HG03558 (cell line): ENCODE data around the gene PLCG2.
"Not testable (repeated sequence)": the region's sequence is repeated elsewhere in the genome, so short reads cannot be mapped to it uniquely, and the experiment has no call there.

Experiments
- ATAC-seq: cut with Tn5 transposase; IDR thresholded peaks from one replicate; pipeline ENCODE4 v1.9.1; 2021; ENCODE audit warnings: moderate number of reproducible peaks; ENCODE audit not compliant: unreplicated experiment; ENCODE audit errors: extremely low read depth

The PLCG2 gene

GRCh38 chr16:81928271-81928918 lies 149.3 kb downstream of the PLCG2 start:
- no peak for ATAC-seq

DNA sequence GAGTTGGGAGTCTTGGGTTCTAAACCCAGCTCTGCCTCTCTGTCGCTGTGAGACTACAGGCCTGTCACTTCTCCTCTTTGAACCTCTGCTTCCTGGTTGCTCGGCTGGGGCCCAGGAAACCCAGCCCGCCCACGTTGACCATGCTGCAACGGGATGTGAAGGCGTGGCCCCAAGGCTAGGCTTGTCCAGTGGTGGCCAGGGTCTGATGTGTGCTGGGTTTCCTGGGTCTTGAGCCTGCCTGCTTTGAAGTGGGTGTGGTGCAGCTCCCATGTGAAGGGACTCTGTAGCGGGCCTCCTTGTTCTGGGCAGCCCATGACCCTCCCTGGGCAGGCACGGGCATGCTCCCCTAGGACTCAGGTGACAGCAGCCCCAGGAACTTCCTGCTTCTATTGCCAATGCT lies 149.9 kb downstream of the PLCG2 start:
- ATAC-seq: no peak

DNA sequence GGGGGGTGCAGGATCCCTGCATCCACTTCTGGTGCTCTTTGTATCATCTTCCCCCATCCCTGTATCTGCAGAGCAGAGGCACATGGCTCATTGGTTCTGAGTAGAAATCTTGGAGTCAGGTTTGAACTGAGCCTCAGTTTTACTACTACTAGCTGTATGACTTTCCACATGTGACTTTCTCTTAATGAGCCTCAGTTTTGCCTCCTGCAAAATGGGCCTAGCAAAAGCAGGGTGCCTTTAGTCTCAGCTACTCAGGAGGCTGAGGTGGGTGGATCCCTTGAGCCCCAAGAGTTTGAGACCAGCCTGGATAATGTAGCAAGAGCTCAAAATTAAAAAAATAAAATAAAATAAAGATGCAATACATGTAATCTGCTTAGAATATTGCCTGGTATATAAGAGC lies 150.8 kb downstream of the PLCG2 start:
- ATAC-seq: no peak

DNA sequence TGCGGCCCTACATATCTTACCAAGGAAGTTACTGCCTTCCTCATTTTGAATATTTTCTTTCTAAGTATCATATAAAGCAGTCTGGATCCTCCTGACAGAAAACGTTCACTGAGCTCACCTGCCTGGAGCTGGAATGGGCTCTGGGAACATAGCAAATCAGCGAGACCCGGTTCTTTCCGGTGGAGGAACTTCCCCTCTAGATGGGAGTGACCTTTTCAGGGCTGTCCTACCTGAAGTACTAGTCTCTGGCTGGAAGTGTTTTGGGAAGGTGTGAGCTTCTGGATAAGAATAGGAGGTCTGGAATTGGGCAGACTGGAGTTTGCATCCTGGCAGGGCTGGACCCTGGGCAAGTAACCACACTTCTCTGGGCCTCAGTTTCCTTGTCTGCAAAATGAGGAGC lies 152.8 kb downstream of the PLCG2 start:
- ATAC-seq: no peak

- no peak for ATAC-seq
These were observed 153.6 kb downstream of the PLCG2 start for GRCh38 chr16:81932668-81933067.

- ATAC-seq: no peak
These were observed 154.3 kb downstream of the PLCG2 start for GRCh38 chr16:81933361-81933760.

DNA sequence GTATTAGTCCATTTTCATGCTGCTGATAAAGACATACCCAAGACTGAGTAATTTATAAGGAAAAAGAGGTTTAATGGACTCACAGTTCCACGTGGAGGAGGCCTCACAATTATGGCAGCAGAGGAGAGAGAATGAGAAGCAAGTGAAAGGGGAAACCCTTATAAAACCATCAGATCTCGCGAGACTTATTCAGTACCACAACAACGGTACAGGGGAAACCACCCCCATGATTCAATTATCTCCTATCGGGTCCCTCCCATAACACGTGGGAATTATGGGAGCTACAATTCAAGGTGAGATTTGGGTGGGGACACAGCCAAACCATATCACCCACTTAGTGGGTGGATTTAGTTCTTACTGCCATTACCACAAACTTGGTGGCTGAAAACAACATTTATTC lies 155.6 kb downstream of the PLCG2 start:
- ATAC-seq: not testable (repeated sequence)

- ATAC-seq: no peak
These were observed 157.3 kb downstream of the PLCG2 start for GRCh38 chr16:81936209-81937000.

DNA sequence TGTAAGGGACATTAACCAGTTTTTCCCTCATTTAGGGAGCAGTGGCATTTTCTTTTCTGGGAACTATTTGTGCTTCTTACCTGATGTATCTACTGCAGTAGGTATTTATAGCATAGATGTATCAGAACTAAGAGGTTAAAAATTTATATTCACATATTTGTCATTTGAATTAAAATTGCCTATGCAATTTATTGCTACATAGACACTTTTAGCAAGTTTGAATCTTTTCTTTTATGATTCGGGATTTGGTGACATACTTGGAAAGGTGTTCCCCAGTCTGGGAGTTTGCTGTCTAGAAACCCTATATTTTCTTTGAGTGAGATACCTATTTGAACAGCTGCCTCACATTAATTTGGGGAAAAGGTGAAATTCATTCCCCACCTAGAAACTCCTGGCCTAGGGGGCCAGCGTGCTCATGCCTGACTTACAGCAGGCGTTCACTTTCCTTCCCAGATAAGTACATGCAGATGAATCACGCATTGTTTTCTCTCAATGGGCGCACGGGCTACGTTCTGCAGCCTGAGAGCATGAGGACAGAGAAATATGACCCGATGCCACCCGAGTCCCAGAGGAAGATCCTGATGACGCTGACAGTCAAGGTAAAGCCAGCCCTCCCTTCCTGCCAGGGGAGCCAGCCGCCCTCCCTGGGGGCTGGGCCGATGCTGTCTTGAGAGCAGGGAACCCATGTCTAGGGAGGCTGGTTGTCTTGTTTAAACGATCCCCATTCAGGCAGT lies 158.4 kb downstream of the PLCG2 start:
- no peak for ATAC-seq

GRCh38 chr16:81938326-81939163 lies 159.5 kb downstream of the PLCG2 start:
- ATAC-seq: no peak

- ATAC-seq: no peak
These were observed 160.3 kb downstream of the PLCG2 start for GRCh38 chr16:81939164-81940056.

DNA sequence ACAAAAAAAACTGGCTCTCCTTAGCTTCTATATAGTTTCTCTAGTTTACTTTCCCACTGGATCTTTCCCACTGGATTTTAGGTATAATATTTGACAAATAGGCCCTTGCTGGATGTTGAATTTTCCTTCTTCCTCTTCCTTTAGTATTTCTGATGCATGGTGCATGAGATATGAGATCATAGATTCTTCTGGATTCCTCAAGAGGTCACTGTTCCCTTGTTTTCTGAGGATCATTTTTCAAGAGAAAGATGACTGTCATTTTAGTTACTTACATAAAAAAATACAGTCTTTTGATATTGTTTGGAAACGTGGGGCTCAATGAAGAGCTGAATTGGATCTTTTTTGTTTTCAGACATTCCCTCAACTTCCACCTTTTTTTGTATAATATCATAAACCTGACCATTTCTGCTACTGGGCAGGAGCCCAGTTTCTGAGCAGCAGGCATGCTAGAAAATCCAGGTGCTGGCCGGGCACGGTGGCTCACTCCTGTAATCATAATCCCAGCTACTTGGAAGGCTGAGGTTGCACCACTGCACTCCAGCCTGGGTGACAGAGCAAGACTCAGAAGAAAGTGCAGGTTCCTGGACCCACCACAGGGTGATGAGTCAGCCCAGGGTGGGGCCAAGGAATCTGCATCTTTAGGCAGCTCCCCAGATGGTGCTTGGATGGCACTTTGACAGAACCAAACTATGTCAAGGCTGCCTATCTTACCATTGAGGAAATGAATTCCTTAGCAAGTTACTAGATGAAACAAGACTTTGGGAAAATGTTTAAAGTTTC lies 161.9 kb downstream of the PLCG2 start:
- ATAC-seq: no peak

- ATAC-seq: no peak
These were observed 163.0 kb downstream of the PLCG2 start for GRCh38 chr16:81942007-81942601.

DNA sequence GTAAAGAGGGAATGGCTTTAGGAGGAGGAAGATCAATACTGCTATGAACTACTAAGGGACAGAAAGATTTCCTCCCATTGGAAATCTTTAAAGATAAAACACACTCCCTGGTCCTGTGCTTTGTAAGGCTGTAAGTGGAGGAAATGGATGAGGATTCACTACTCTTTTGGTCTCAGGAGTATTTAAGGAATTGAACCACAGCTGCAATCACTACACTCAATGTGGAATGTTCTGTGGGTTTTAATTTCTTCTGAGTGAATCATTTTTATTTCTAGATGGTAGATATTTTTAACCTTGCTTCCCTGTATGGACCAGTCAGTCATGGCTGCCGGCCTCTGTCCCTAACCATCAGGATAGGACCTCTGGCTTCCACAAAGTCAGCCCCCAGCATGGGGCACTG lies 166.6 kb downstream of the PLCG2 start:
- ATAC-seq: no peak

GRCh38 chr16:81946206-81946605 lies 167.1 kb downstream of the PLCG2 start:
- no peak for ATAC-seq

GRCh38 chr16:81951564-81951963 lies 172.5 kb downstream of the PLCG2 start:
- no peak for ATAC-seq

- no peak for ATAC-seq
These were observed 177.3 kb downstream of the PLCG2 start for GRCh38 chr16:81956213-81956948.

- ATAC-seq: no peak
These were observed 185.7 kb downstream of the PLCG2 start for GRCh38 chr16:81964808-81965207.
